Kidney epithelial cell (primary cell): ENCODE data around the gene CACNB1. TPM values are rescaled to one million over a fixed set of nuclear protein-coding genes. Genes with fewer than 3 reads are reported as not detected.

Experiments used
- DNase-seq: peaks from one replicate; pipeline ENCODE4 v3.0.0-alpha.2; 2010; ENCODE audit warnings: low read depth
- H3K27me3 ChIP-seq: 2 replicates; pipeline ENCODE4 v1.6.0; 2011; ENCODE audit warnings: low read length; ENCODE audit not compliant: control insufficient read depth, insufficient read depth
- H3K36me3 ChIP-seq: 2 replicates; pipeline ENCODE4 v1.5.1; 2011; ENCODE audit warnings: low read length; ENCODE audit not compliant: control insufficient read depth, insufficient read depth
- H3K4me3 ChIP-seq: 2 replicates; pipeline ENCODE4 v1.5.1; 2011; ENCODE audit warnings: low read depth, mild to moderate bottlenecking, control low read depth, low read length
- CTCF ChIP-seq: IDR thresholded peaks from 2 replicates; pipeline ENCODE4 v1.5.1; 2011; ENCODE audit warnings: mild to moderate bottlenecking, moderate library complexity, low read length, control low read depth, inconsistent platforms; ENCODE audit not compliant: insufficient read depth, poor library complexity, severe bottlenecking
- total RNA-seq: library from RNA; depleted of rRNA; stranded (reverse); fragments of >200 nt; gene quantifications from 2 replicates; pipeline ENCODE4 v1.2.3, GENCODE V29; 2015

The CACNB1 gene
- total RNA-seq, 1 donor from 2014 or later: 6.0 TPM

- peaks cover 1% of the 10 kb centered on the region for H3K36me3 ChIP-seq
- TF ChIP-seq CTCF: no peak
- H3K27me3 ChIP-seq: no peaks in the 10 kb centered on the region
- DNase-seq: no peak
- no peak overlapping the region for H3K4me3 ChIP-seq
These were observed 4.6 kb downstream of the CACNB1 start for GRCh38 chr17:39192901-39193300.

- TF ChIP-seq CTCF: no peak
- Histone ChIP-seq H3K27me3 (no peaks in the 10 kb centered on the region), H3K4me3 (no peak overlapping the region), H3K36me3 (peaks cover 3% of the 10 kb centered on the region)
- DNase-seq: no peak
These were observed 5.5 kb downstream of the CACNB1 start for GRCh38 chr17:39191750-39192510.

- no peak for DNase-seq
- no peak for TF ChIP-seq CTCF
- H3K4me3 ChIP-seq: no peak overlapping the region
- no peaks in the 10 kb centered on the region for H3K27me3 ChIP-seq
- peaks cover 3% of the 10 kb centered on the region for H3K36me3 ChIP-seq
These were observed 10.2 kb downstream of the CACNB1 start for GRCh38 chr17:39187152-39187830.

GRCh38 chr17:39186481-39187002 is 10.9 kb downstream of the CACNB1 start:
- no peaks in the 10 kb centered on the region for H3K27me3 ChIP-seq
- TF ChIP-seq CTCF: no peak
- H3K4me3 ChIP-seq: no peak overlapping the region
- no peak for DNase-seq
- peaks cover 3% of the 10 kb centered on the region for H3K36me3 ChIP-seq

- Histone ChIP-seq H3K36me3 (peaks cover 2% of the 10 kb centered on the region), H3K27me3 (no peaks in the 10 kb centered on the region), H3K4me3 (no peak overlapping the region)
- DNase-seq: no peak
- TF ChIP-seq CTCF: no peak
These were observed 13.7 kb downstream of the CACNB1 start for GRCh38 chr17:39183720-39184119.
